ENCODE results near the gene COL13A1. TPM values are rescaled to one million over a fixed set of nuclear protein-coding genes. Genes with fewer than 3 reads are reported as not detected.

COL13A1 gene
- total RNA-seq, 1 experiment from 2014 or later = 5.9 TPM

DNA sequence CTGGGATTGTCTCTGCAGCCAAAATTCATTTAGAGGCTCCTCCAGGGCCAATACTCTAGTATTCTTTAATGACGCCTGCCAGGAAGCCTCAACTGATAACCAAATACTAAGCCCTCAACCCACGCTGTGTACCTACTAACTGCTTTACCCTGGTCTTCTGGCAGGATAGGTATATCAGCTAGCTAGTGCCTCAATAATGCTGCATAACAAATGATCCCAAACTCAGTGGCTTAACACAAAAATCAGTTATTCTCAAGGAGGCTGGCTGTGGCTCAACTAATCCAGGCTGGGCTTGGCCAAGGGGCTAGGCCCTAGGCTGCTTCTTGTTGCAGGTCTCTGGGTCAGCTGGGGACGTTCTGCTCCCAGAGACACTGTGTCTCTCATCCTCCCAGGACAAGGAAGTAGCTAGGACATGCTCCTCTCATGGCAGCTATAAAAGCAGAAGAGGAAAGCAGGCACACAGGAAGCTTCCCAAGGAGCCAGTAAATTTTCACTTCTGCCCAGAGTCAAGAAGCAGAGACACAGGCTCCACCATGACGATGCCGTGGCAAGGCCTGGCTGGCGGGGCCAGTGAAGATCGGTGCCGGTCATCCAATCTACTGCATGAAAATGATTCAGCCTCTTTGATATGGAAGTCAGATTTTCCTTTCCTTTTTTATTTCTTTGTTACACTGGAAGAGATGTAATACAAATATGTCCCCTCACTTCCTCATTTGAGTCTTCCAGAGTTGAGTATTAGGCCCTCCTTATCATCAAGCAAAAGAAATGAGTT lies 28.6 kb upstream of the COL13A1 start:
- ChIA-PET CTCF (interaction anchor here (1.2 kb wide), 1 partner anchor 13 kb away, joined by 3 read pairs; no protein-coding TSS in a partner anchor), POLR2A (no interaction called here), RAD21 (ENCODE audit: low non-redundant PET in 1 of 2, low total read pairs in 2 of 2, uncharacterized antibody in 2 of 2, unreplicated experiment in 2 of 2) (no interaction called here)
- Histone ChIP-seq H3K27ac (ENCODE audit: low read depth, low read length) (no peak overlapping the region), H3K27me3 (ENCODE audit: insufficient read depth, low read length) (no peaks in the 10 kb centered on the region), H4K20me1 (ENCODE audit: insufficient read depth) (no peaks in the 10 kb centered on the region), H2AFZ (ENCODE audit: low read depth, low read length, poor library complexity, severe bottlenecking) (no peak overlapping the region), H3K9me2 (ENCODE audit: insufficient read depth) (no peaks in the 10 kb centered on the region), H3K79me2 (ENCODE audit: insufficient read depth, low read length) (no peaks in the 10 kb centered on the region), H3K4me3 (replicated peaks in 1 of 2; ENCODE audit: low read depth in 1 of 2, low read length in 2 of 2) (no peak overlapping the region), H3K4me1 (ENCODE audit: control insufficient read depth in 1 of 2, insufficient read depth in 2 of 2, low read length in 2 of 2) (peaks cover 16 to 26% of the 10 kb centered on the region in 2 experiments), H3K9ac (ENCODE audit: low read length) (no peak overlapping the region), H3K36me3 (ENCODE audit: control insufficient read depth in 1 of 2, insufficient read depth in 2 of 2, low read length in 2 of 2) (no peaks in the 10 kb centered on the region), H3K4me2 (ENCODE audit: low read length) (no peak overlapping the region), H3K9me3 (ENCODE audit: control insufficient read depth in 1 of 2, insufficient read depth in 1 of 2, low read depth in 1 of 2, low read length in 2 of 2) (no peaks in the 10 kb centered on the region; a peak in 1 of 4 replicates)
- TF ChIP-seq, protein P1, sequence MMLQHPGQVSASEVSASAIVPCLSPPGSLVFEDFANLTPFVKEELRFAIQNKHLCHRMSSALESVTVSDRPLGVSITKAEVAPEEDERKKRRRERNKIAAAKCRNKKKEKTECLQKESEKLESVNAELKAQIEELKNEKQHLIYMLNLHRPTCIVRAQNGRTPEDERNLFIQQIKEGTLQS (IDR thresholded peaks at IDR 0.05) = no peak
- TF ChIP-seq TCF7L2 (IDR thresholded peaks at IDR 0.05; ENCODE audit: borderline replicate concordance, extremely low read depth, insufficient read depth, insufficient read length) (no peak), ZFX (IDR thresholded peaks at IDR 0.05) (no peak), SRF (IDR thresholded peaks at IDR 0.05; ENCODE audit: low read depth) (no peak), JUND (IDR thresholded peaks at IDR 0.05) (no peak), ZNF274 (IDR thresholded peaks at IDR 0.05; ENCODE audit: low read depth, low read length) (no peak), EZH2phosphoT487 (IDR thresholded peaks at IDR 0.05; ENCODE audit: borderline replicate concordance) (no peak), RAD21 (IDR thresholded peaks at IDR 0.05; ENCODE audit: low read depth) (no peak), POLR2AphosphoS5 (IDR thresholded peaks at IDR 0.05; ENCODE audit: low read depth, low read length) (no peak), SIN3A (IDR thresholded peaks at IDR 0.05; ENCODE audit: low read depth) (no peak), FOSL1 (IDR thresholded peaks at IDR 0.05; ENCODE audit: low read depth) (no peak), YY1 (IDR thresholded peaks at IDR 0.05; ENCODE audit: extremely low read depth, insufficient replicate concordance, low read depth, low read length) (no peak), CEBPB (IDR thresholded peaks at IDR 0.05; ENCODE audit: low read depth) (no peak), CBX3 (IDR thresholded peaks at IDR 0.05; ENCODE audit: low read depth) (no peak), EGR1 (IDR thresholded peaks at IDR 0.05; ENCODE audit: low read depth) (no peak), EZH2 (IDR thresholded peaks at IDR 0.05) (no peak)
- TF ChIP-seq, protein P2, sequence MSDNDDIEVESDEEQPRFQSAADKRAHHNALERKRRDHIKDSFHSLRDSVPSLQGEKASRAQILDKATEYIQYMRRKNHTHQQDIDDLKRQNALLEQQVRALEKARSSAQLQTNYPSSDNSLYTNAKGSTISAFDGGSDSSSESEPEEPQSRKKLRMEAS (IDR thresholded peaks at IDR 0.05) = no peak
- TF ChIP-seq, protein P3, sequence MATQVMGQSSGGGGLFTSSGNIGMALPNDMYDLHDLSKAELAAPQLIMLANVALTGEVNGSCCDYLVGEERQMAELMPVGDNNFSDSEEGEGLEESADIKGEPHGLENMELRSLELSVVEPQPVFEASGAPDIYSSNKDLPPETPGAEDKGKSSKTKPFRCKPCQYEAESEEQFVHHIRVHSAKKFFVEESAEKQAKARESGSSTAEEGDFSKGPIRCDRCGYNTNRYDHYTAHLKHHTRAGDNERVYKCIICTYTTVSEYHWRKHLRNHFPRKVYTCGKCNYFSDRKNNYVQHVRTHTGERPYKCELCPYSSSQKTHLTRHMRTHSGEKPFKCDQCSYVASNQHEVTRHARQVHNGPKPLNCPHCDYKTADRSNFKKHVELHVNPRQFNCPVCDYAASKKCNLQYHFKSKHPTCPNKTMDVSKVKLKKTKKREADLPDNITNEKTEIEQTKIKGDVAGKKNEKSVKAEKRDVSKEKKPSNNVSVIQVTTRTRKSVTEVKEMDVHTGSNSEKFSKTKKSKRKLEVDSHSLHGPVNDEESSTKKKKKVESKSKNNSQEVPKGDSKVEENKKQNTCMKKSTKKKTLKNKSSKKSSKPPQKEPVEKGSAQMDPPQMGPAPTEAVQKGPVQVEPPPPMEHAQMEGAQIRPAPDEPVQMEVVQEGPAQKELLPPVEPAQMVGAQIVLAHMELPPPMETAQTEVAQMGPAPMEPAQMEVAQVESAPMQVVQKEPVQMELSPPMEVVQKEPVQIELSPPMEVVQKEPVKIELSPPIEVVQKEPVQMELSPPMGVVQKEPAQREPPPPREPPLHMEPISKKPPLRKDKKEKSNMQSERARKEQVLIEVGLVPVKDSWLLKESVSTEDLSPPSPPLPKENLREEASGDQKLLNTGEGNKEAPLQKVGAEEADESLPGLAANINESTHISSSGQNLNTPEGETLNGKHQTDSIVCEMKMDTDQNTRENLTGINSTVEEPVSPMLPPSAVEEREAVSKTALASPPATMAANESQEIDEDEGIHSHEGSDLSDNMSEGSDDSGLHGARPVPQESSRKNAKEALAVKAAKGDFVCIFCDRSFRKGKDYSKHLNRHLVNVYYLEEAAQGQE (IDR thresholded peaks at IDR 0.05; ENCODE audit: low read depth) = no peak
- TF ChIP-seq, protein P4, sequence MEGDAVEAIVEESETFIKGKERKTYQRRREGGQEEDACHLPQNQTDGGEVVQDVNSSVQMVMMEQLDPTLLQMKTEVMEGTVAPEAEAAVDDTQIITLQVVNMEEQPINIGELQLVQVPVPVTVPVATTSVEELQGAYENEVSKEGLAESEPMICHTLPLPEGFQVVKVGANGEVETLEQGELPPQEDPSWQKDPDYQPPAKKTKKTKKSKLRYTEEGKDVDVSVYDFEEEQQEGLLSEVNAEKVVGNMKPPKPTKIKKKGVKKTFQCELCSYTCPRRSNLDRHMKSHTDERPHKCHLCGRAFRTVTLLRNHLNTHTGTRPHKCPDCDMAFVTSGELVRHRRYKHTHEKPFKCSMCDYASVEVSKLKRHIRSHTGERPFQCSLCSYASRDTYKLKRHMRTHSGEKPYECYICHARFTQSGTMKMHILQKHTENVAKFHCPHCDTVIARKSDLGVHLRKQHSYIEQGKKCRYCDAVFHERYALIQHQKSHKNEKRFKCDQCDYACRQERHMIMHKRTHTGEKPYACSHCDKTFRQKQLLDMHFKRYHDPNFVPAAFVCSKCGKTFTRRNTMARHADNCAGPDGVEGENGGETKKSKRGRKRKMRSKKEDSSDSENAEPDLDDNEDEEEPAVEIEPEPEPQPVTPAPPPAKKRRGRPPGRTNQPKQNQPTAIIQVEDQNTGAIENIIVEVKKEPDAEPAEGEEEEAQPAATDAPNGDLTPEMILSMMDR (IDR thresholded peaks at IDR 0.05 in 2 of 3, conservative IDR thresholded peaks at IDR 0.05 in 1 of 3; ENCODE audit: borderline replicate concordance in 1 of 3, insufficient read depth in 1 of 3, low read depth in 2 of 3, low read length in 2 of 3) = no peak
- ATAC-seq (no peak), DNase-seq (ENCODE audit: low read depth, low spot score) (no peak)
- no TSS peak for BruUV-seq (replicated peaks)
- intact Hi-C loops (cut with micrococcal nuclease) = no loop called here
